ENCODE measurements around the gene ANGPTL2.

DNA sequence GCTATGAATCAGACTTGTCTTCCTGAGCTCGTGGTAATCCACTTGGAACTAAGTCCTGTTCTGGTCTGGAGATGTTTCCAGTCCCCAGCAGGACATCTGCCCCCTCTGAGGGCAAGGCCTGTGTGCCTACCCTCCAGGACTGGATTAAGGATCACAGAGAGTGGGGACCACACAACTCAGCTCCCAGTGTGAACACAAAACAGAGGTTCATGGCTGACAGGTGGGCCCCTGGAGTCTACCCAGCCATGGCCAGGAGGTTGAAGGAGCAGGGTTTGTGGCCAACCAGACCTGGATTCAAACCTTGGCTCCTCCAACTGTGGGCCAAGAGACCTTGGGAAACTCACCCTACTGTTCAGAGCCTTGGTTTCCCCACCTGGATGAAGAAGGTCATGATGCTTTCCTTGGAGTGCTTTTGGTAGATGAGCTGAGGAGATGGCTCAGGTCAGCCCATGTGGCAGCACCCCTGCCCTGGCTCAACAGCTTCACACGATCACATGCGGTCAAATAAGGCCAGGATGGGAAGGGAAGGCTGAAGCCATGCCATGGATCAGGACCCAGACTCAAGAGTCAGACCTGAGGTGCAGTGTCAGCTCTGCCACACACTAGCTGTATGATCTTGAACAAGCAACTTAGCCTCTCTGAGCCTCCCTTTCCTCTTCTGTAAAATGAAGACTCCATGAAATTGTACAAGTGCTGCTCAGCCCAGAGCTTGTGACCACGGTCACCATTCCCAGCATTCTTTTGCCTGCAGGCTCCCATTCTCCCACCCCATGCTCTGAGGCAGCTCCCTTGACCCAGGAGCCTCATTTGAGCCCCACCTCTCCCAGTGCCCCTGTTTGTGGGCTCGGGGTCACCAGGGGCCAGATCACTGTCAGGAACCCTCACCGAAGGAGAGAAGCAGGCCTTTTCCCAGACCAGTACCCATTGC is 27.3 kb upstream of the ANGPTL2 start:
- TF ChIP-seq POLR2A (IDR thresholded peaks at IDR 0.05; ENCODE audit: extremely low read depth, insufficient read length) (no peak), MYC (IDR thresholded peaks at IDR 0.05; ENCODE audit: low read depth, low read length) (no peak)
- TF ChIP-seq, protein P1, sequence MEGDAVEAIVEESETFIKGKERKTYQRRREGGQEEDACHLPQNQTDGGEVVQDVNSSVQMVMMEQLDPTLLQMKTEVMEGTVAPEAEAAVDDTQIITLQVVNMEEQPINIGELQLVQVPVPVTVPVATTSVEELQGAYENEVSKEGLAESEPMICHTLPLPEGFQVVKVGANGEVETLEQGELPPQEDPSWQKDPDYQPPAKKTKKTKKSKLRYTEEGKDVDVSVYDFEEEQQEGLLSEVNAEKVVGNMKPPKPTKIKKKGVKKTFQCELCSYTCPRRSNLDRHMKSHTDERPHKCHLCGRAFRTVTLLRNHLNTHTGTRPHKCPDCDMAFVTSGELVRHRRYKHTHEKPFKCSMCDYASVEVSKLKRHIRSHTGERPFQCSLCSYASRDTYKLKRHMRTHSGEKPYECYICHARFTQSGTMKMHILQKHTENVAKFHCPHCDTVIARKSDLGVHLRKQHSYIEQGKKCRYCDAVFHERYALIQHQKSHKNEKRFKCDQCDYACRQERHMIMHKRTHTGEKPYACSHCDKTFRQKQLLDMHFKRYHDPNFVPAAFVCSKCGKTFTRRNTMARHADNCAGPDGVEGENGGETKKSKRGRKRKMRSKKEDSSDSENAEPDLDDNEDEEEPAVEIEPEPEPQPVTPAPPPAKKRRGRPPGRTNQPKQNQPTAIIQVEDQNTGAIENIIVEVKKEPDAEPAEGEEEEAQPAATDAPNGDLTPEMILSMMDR (IDR thresholded peaks at IDR 0.05; ENCODE audit: low read depth, low read length), result no peak
- TF ChIP-seq, protein P2, sequence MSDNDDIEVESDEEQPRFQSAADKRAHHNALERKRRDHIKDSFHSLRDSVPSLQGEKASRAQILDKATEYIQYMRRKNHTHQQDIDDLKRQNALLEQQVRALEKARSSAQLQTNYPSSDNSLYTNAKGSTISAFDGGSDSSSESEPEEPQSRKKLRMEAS (IDR thresholded peaks at IDR 0.05; ENCODE audit: low read depth, low read length), result no peak

All from NB4 (cell line).